Right lobe of liver (tissue), 4 donors: ENCODE measurements around the gene ANKS4B.

Experiments used
- CTCF ChIP-seq, 4 donors: fragments of 200-600 bp in 3 of 4; fragments of 450-650 bp in 1 of 4; IDR thresholded peaks; one replicate each; pipeline versions ENCODE4 v1.5.1 to v1.8.0; 2016 to 2022; ENCODE audit warnings: antibody characterized with exemption in 4 of 4, mild to moderate bottlenecking in 2 of 4
- POLR2A ChIP-seq: fragments of 450-650 bp; IDR thresholded peaks from one replicate; pipeline ENCODE4 v1.6.1; 2017; ENCODE audit warnings: antibody characterized with exemption, mild to moderate bottlenecking
- donor health status: DM: no; HTN: no; CAD: no.
- donor health status: DM: no; HTN: no; CAD: no.
- donor health status: DM: no; HTN: yes; CAD: no.

- TF ChIP-seq CTCF (IDR thresholded peaks at IDR 0.05) (no peak), POLR2A (no peak)
These were observed 31.1 kb downstream of the ANKS4B start for GRCh38 chr16:21264571-21265036.
